ENCODE data around the gene SELENOF. TPM values are rescaled to one million over a fixed set of nuclear protein-coding genes. Genes with fewer than 3 reads are reported as not detected.

SELENOF gene
- total and polyA plus RNA-seq, 12 donors = 54.1 to 394 (median 197) TPM

DNA sequence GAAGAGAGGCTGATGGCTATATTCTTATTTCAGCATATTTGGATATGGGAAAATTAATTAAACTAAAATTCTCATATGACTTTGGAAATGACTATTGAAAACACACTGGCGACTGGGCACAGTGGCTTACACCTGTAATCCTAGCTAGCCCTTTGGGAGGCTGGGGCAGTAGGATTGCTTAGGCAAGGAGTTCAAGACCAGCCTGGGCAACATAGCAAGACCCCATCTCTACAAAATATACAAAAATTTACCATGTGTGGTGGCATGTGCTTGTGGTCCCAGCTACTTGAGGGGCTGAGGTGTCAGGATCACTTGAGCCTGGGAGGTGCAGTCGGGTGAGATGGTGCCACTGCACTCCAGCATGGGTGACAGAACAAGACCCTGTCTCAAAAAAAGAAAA lies 26.7 kb upstream of the SELENOF start:
- DNase-seq = no peak
- H3K27ac ChIP-seq = no peak overlapping the region
- no peaks in the 10 kb centered on the region for H3K9me3 ChIP-seq (replicated peaks in 1 of 3)
- no peak overlapping the region for H3K4me3 ChIP-seq
- TF ChIP-seq, protein P1, sequence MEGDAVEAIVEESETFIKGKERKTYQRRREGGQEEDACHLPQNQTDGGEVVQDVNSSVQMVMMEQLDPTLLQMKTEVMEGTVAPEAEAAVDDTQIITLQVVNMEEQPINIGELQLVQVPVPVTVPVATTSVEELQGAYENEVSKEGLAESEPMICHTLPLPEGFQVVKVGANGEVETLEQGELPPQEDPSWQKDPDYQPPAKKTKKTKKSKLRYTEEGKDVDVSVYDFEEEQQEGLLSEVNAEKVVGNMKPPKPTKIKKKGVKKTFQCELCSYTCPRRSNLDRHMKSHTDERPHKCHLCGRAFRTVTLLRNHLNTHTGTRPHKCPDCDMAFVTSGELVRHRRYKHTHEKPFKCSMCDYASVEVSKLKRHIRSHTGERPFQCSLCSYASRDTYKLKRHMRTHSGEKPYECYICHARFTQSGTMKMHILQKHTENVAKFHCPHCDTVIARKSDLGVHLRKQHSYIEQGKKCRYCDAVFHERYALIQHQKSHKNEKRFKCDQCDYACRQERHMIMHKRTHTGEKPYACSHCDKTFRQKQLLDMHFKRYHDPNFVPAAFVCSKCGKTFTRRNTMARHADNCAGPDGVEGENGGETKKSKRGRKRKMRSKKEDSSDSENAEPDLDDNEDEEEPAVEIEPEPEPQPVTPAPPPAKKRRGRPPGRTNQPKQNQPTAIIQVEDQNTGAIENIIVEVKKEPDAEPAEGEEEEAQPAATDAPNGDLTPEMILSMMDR (IDR thresholded peaks at IDR 0.05) = no peak
- no peak for TF ChIP-seq POLR2A (IDR thresholded peaks at IDR 0.05)
- no peaks in the 10 kb centered on the region for H3K36me3 ChIP-seq (replicated peaks in 1 of 2)
- intact Hi-C loops (cut with DNase I) = no loop called here
- peaks cover 5 to 41% of the 10 kb centered on the region in 2 donors for H3K4me1 ChIP-seq (replicated peaks in 1 of 2)
- 97 to 100% (median 98%) methylated on average over 2 of the region's 2 CpGs for WGBS, 4 donors
- H3K27me3 ChIP-seq = no peaks in the 10 kb centered on the region

DNA sequence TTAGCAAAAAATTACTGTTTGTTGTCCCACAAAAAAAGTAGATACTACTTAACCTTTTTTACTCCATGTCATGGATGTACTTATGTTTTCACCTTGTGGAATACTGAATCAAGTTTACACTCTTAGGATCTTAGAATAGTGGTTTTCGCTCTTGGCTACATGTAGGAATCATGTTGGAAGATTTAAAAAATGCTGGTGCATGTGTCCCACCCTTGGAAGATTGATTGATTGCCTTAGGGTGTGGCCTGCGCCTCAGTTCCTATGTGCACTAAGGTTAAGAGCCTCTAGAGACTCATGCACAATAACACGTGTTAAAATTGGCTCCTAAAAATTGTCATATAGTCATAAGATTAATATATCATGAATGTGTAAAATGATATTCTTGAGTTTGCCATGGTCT lies 25.5 kb upstream of the SELENOF start:
- Histone ChIP-seq H3K4me3 (no peak overlapping the region), H3K9me3 (replicated peaks in 1 of 3) (no peaks in the 10 kb centered on the region), H3K36me3 (replicated peaks in 1 of 2) (no peaks in the 10 kb centered on the region), H3K27ac (no peak overlapping the region), H3K4me1 (replicated peaks in 1 of 2) (peaks cover 5 to 44% of the 10 kb centered on the region in 2 donors), H3K27me3 (no peaks in the 10 kb centered on the region)
- TF ChIP-seq POLR2A (IDR thresholded peaks at IDR 0.05) = no peak
- DNase-seq = no peak
- WGBS, 4 donors = 79 to 87% (median 86%) methylated on average over 3 of the region's 3 CpGs
- intact Hi-C loops (cut with DNase I) = no loop called here

DNA sequence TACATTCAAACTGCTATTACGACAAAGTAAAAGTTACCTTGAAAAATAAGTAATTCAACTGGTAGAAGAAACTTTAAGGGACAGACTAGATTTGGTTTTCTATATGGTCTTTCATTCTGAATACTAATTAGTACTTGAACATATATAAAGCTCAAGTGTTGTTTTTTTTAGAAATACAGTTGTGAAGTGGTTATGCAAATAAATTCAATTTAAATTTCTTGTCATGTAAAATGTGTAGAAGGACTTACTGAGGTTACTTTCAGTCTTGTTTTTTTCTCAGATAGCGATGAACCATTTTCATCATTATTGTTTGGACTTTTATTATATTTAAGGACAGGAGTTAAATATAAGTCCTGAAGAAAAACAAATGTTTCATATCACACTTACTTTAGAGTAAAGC lies 24.9 kb upstream of the SELENOF start:
- H3K4me3 ChIP-seq = no peak overlapping the region
- H3K27ac ChIP-seq = no peak overlapping the region
- H3K9me3 ChIP-seq (replicated peaks in 1 of 3) = no peaks in the 10 kb centered on the region
- peaks cover 5 to 44% of the 10 kb centered on the region in 2 donors for H3K4me1 ChIP-seq (replicated peaks in 1 of 2)
- no peaks in the 10 kb centered on the region for H3K36me3 ChIP-seq (replicated peaks in 1 of 2)
- DNase-seq = no peak
- intact Hi-C loops (cut with DNase I) = no loop called here
- H3K27me3 ChIP-seq = no peaks in the 10 kb centered on the region
- WGBS, 4 donors = 70 to 76% (median 73%) methylated on average over 2 of the region's 2 CpGs
- TF ChIP-seq POLR2A (IDR thresholded peaks at IDR 0.05) = no peak
- TF ChIP-seq, protein P1 (IDR thresholded peaks at IDR 0.05) = no peak

DNA sequence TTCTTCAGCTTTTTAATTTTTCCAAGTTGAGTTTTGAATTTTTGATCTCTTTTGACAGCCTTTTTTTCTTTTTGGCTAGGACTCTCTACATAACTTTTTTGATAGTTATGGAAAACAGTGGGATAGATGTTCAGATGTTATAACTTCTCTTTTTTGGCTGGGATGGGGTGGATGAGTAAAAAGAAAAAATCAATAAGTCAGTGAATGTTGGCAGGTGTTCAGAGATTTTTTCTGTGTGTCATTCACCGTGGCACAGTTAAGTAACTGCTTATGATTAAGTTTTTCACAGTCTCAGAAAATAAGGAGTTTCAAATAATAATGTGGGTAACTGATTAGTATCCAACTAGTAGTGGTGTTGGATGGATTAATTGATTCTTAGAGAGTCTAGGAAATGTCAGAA lies 24.5 kb upstream of the SELENOF start:
- intact Hi-C loops (cut with DNase I) = no loop called here
- Histone ChIP-seq H3K4me1 (replicated peaks in 1 of 2) (peaks cover 5 to 48% of the 10 kb centered on the region in 2 donors), H3K27me3 (no peaks in the 10 kb centered on the region), H3K27ac (no peak overlapping the region), H3K36me3 (replicated peaks in 1 of 2) (no peaks in the 10 kb centered on the region), H3K4me3 (no peak overlapping the region), H3K9me3 (replicated peaks in 1 of 3) (no peaks in the 10 kb centered on the region)
- TF ChIP-seq POLR2A (IDR thresholded peaks at IDR 0.05) = no peak
- TF ChIP-seq, protein P1 (IDR thresholded peaks at IDR 0.05) = no peak
- WGBS, 4 donors = 36 to 61% (median 43%) methylated on average over 1 of the region's 1 CpG
- DNase-seq = no peak

DNA sequence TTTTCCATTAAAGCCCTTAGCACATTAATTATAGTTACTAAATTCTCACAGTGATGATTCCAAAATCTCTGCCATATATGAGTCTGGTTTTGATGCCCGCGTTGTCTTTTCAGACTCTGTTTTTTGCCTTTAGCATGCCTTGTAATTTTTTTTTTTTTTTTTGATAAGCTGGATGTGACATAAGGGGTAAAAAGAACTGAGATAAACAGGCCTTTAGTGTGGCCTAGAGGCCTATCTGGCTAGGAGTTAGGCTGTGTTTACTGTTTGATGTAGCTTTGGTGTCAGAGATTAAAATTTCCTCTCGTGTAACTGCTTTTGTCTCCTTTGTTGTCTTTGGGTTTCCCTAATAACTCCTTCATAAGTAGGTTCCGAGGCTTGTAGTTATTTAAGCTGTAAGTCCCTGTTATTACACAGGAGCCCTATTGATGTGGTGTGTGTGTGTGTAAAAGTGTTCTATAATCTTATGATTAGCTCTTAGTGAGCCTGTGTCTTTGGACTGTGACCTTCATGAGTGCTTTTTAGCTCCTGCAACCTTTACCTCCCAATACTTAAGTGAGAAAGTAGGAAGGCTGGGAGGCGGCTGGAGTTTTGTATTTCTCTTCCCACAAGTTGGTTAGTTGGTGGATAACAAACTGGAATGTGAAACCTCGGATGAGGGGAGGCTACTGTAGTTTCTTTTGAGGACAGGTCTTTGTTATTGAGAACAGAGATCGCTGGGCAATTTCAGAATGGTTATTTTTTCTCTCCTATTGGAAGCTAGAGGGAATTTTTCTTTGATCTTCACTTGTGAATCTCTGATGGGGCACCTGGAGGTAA lies 19.8 kb upstream of the SELENOF start:
- no peak for DNase-seq
- 65 to 70% (median 68%) methylated on average over 7 of the region's 7 CpGs for WGBS, 4 donors

More for the DNA sequence above, 19.8 kb upstream of the SELENOF start:
- peak overlapping the region in 3 of 5 donors; percentile 17 to 29 (median 27) for H3K27ac ChIP-seq
- intact Hi-C loops (cut with DNase I) = no loop called here
- H3K27me3 ChIP-seq = no peaks in the 10 kb centered on the region
- TF ChIP-seq POLR2A (IDR thresholded peaks at IDR 0.05) = no peak
- TF ChIP-seq, protein P1 (IDR thresholded peaks at IDR 0.05) = no peak
- no peaks in the 10 kb centered on the region for H3K9me3 ChIP-seq (replicated peaks in 1 of 3)
- H3K4me1 ChIP-seq (replicated peaks in 1 of 2) = peaks cover 6 to 37% of the 10 kb centered on the region in 2 donors
- no peaks in the 10 kb centered on the region for H3K36me3 ChIP-seq (replicated peaks in 1 of 2)
- no peak overlapping the region for H3K4me3 ChIP-seq
